K562 (cell line): ENCODE measurements around the gene LY6G6C. TPM values are rescaled to one million over a fixed set of nuclear protein-coding genes. Genes with fewer than 3 reads are reported as not detected.

Experiments used
- ATAC-seq: fragments of 200-7000 bp; cut with Tn5 transposase; 3 replicates; pipeline ENCODE4 v1.9.1; 2020; ENCODE audit warnings: moderate library complexity
- BruUV-seq: library from RNA; stranded (reverse); fragments of 400-500 nt; replicated peaks from 2 replicates; lab custom pipeline; 2021; lab: Mats Ljungman, UMichigan
- CTCF ChIA-PET: fragments of 300-600 bp; formaldehyde crosslinking; extraction: SDS; loops from one replicate; lab custom pipeline; 2021; ENCODE audit warnings: low intra/inter-chr PET ratio; lab: Yijun Ruan, JAX
- POLR2A ChIA-PET: fragments of 300-600, 350-650 bp; sonication (Branson Sonifier 250); formaldehyde crosslinking; extraction: SDS; loops from one replicate; lab custom pipeline; 2021; ENCODE audit warnings: antibody characterized with exemption, inconsistent platforms; lab: Yijun Ruan, JAX
- DNase-seq, 4 experiments: peaks; one replicate each; pipeline versions ENCODE4 v3.0.0 to v3.0.0-alpha.2; 2011 to 2018; ENCODE audit warnings: low spot score in 3 of 4, mixed read lengths in 3 of 4; ENCODE audit errors: extremely low read depth in 1 of 4
- FAIRE-seq: peaks from 2 replicates; lab custom pipeline; 2011; peaks lifted over from hg19 to GRCh38; lab: Jason Lieb, UNC
- H2AFZ ChIP-seq: 2 replicates; pipeline ENCODE4 v1.6.0; 2011; ENCODE audit warnings: low read depth, low read length, control low read depth, inconsistent platforms
- H3K27ac ChIP-seq: fragments of 200-600 bp; 3 replicates; pipeline ENCODE4 v1.8.0; 2011; ENCODE audit warnings: low read depth, mild to moderate bottlenecking, control low read depth, inconsistent platforms, low read length, moderate library complexity, mixed read lengths; ENCODE audit errors: extremely low read depth
- H3K27me3 ChIP-seq, 2 experiments: fragments of 300-600 bp in 1 of 2; 2 replicates in 1 of 2; 3 replicates in 1 of 2; pipeline versions ENCODE4 v1.6.0 to v1.8.0; 2011; ENCODE audit warnings: inconsistent platforms in 2 of 2, low read length in 2 of 2, mild to moderate bottlenecking in 1 of 2, mixed read lengths in 1 of 2, moderate library complexity in 1 of 2; ENCODE audit not compliant: control insufficient read depth in 2 of 2, insufficient read depth in 2 of 2
- H3K36me3 ChIP-seq: fragments of 300-600 bp; 3 replicates; pipeline ENCODE4 v1.8.0; 2011; ENCODE audit warnings: mild to moderate bottlenecking, low read length, inconsistent platforms; ENCODE audit not compliant: control insufficient read depth, insufficient read depth
- H3K4me1 ChIP-seq, 2 experiments: fragments of 200-600 bp in 1 of 2; replicated peaks in 1 of 2; 2 replicates in 1 of 2; 3 replicates in 1 of 2; pipeline versions ENCODE4 v1.5.1 to v1.8.0; 2011; ENCODE audit warnings: inconsistent platforms in 2 of 2, low read length in 2 of 2, mild to moderate bottlenecking in 1 of 2, mixed read lengths in 1 of 2, moderate library complexity in 1 of 2; ENCODE audit not compliant: control insufficient read depth in 2 of 2, insufficient read depth in 2 of 2
- H3K4me2 ChIP-seq: 2 replicates; pipeline ENCODE4 v1.6.1; 2011; ENCODE audit warnings: low read length, control low read depth, inconsistent platforms, mixed read lengths; ENCODE audit not compliant: insufficient read depth
- H3K4me3 ChIP-seq: fragments of 200-600 bp; sonication (generic), shearing (Covaris generic); 2 replicates; pipeline ENCODE4 v1.5.1; 2016; ENCODE audit warnings: control low read depth, inconsistent platforms
- H3K79me2 ChIP-seq: fragments of 200-600 bp; 3 replicates; pipeline ENCODE4 v1.8.0; 2011; ENCODE audit warnings: low read length, inconsistent platforms; ENCODE audit not compliant: control insufficient read depth, insufficient read depth
- H3K9ac ChIP-seq, 2 experiments: 2 replicates each; pipeline versions ENCODE4 v1.6.0 to v1.6.1; 2011; ENCODE audit warnings: low read depth in 2 of 2, low read length in 2 of 2, control low read depth in 1 of 2, inconsistent platforms in 1 of 2, mild to moderate bottlenecking in 1 of 2, mixed read lengths in 1 of 2; ENCODE audit not compliant: insufficient read depth in 1 of 2
- H3K9me1 ChIP-seq: one replicate; pipeline ENCODE4 v1.6.0; 2011; ENCODE audit warnings: inconsistent platforms, mild to moderate bottlenecking, low read length, moderate library complexity; ENCODE audit not compliant: control insufficient read depth, insufficient read depth
- H3K9me3 ChIP-seq: replicated peaks from 2 replicates; pipeline ENCODE4 v1.5.1; 2011; ENCODE audit warnings: low read depth, low read length, inconsistent platforms; ENCODE audit not compliant: control insufficient read depth, insufficient read depth
- H4K20me1 ChIP-seq: replicated peaks from 2 replicates; pipeline ENCODE4 v1.6.1; 2011; ENCODE audit warnings: low read length, inconsistent platforms, mixed read lengths; ENCODE audit not compliant: control insufficient read depth, insufficient read depth
- ATF6 ChIP-seq: sonication (generic); formaldehyde crosslinking; IDR thresholded peaks from 2 replicates; pipeline ENCODE4 v1.4.0; 2020; ENCODE audit warnings: mild to moderate bottlenecking, missing genetic modification reagents
- CAMTA2 ChIP-seq: fragments of 250-450 bp; sonication (Bioruptor Pico); conservative IDR thresholded peaks from 2 replicates; pipeline ENCODE4 v1.5.1; 2022
- ELK1 ChIP-seq: sonication (generic); formaldehyde crosslinking; IDR thresholded peaks from 2 replicates; pipeline ENCODE4 v1.8.1; 2022; ENCODE audit warnings: missing genetic modification reagents
- GMEB1 ChIP-seq: fragments of 250-450 bp; sonication (Bioruptor Pico); IDR thresholded peaks from 2 replicates; pipeline ENCODE4 v1.4.0; 2020; ENCODE audit warnings: mild to moderate bottlenecking
- OTX1 ChIP-seq: fragments of 450-650 bp; formaldehyde crosslinking; IDR thresholded peaks from 2 replicates; pipeline ENCODE4 v1.4.0; 2022; ENCODE audit warnings: mild to moderate bottlenecking
- PURB ChIP-seq: sonication (generic); formaldehyde crosslinking; IDR thresholded peaks from 2 replicates; pipeline ENCODE4 v1.9.0; 2021; ENCODE audit warnings: low read depth, mild to moderate bottlenecking, missing genetic modification reagents
- RAD21 ChIP-seq, 2 experiments: fragments of 250-450 bp in 1 of 2; fragments of 450-650 bp in 1 of 2; sonication (Bioruptor Pico) in 1 of 2; formaldehyde crosslinking in 1 of 2; IDR thresholded peaks in 1 of 2; conservative IDR thresholded peaks in 1 of 2; 2 replicates each; pipeline versions ENCODE4 v1.4.0 to v1.8.0; 2020 to 2022; ENCODE audit warnings: mild to moderate bottlenecking in 2 of 2, moderate library complexity in 1 of 2
- RUNX1 ChIP-seq: sonication (generic); IDR thresholded peaks from 2 replicates; pipeline ENCODE4 v1.6.1; 2016; ENCODE audit warnings: antibody characterized with exemption, low read depth
- SETDB1 ChIP-seq: IDR thresholded peaks from one replicate; pipeline ENCODE4 v1.6.1; 2012; ENCODE audit warnings: low read length, control low read depth, inconsistent platforms
- SIN3B ChIP-seq: fragments of 450-650 bp; IDR thresholded peaks from 2 replicates; pipeline ENCODE4 v1.6.1; 2017; ENCODE audit warnings: low read depth, mild to moderate bottlenecking, moderate library complexity
- SMARCE1 ChIP-seq: fragments of 450-650 bp; IDR thresholded peaks from 2 replicates; pipeline ENCODE4 v1.7.1; 2016; ENCODE audit warnings: mild to moderate bottlenecking
- THRB ChIP-seq: fragments of 450-650 bp; formaldehyde crosslinking; conservative IDR thresholded peaks from 2 replicates; pipeline ENCODE4 v1.4.0; 2022; ENCODE audit warnings: mild to moderate bottlenecking, missing genetic modification characterization
- U2AF2 ChIP-seq: fragments of 200-400 bp; formaldehyde crosslinking; optimal IDR thresholded peaks from 2 replicates; pipeline ENCODE3; 2017; ENCODE audit warnings: low read depth, mild to moderate bottlenecking, low read length
- ZNF280B ChIP-seq: fragments of 250-450 bp; sonication (Bioruptor Pico); IDR thresholded peaks from 2 replicates; pipeline ENCODE4 v1.5.1; 2021; ENCODE audit warnings: mild to moderate bottlenecking
- ZNF384 ChIP-seq: IDR thresholded peaks from 2 replicates; pipeline ENCODE4 v1.6.1; 2012; ENCODE audit warnings: low read depth, low read length, improper control_type of control experiment
- ZNF431 ChIP-seq: sonication (generic); formaldehyde crosslinking; IDR thresholded peaks from 2 replicates; pipeline ENCODE4 v1.8.0; 2022; ENCODE audit warnings: mild to moderate bottlenecking, missing genetic modification reagents
- WGBS: fragments of 100-300 bp; shearing (Covaris generic); methylation state at CpG from one replicate; pipeline ENCODE4 v1.1.6; 2016; ENCODE audit warnings: low coverage, mixed read lengths; ENCODE audit not compliant: insufficient coverage; ENCODE audit errors: missing lambda C conversion rate; 5-methylcytosine and 5-hydroxymethylcytosine counted together
- in situ Hi-C: fragments of 300-500 bp; cut with MboI; formaldehyde crosslinking; loops from 4 replicates; pipeline ENCODE4 v1.15.0; 2018; ENCODE audit warnings: inconsistent platforms, mixed read lengths
- intact Hi-C: fragments of 100-400 bp; cut with micrococcal nuclease; formaldehyde crosslinking; loops from 2 replicates; pipeline ENCODE4 v1.14.2; 2022
- polyA plus RNA-seq, 8 experiments: library from polyadenylated mRNA; depleted of rRNA in 4 of 8; stranded (reverse) in 5 of 8; unstranded in 3 of 8; fragments of >200 nt; fragmentation: Nextera tagmentation in 2 of 8; fragmentation: Illumina TruSeq in 1 of 8; extraction: Ambion mirVana in 2 of 8; extraction: Trizol in 1 of 8; gene quantifications; 2 replicates each; pipeline versions ENCODE4 v1.2.1 to v1.2.3, GENCODE V29; 2011 to 2014; ENCODE audit warnings: inconsistent platforms in 1 of 8, missing spikeins in 1 of 8
- total RNA-seq, 7 experiments: library from RNA; depleted of rRNA in 6 of 7; stranded (reverse); fragments of >200 nt in 6 of 7; fragmentation: Illumina TruSeq in 2 of 7; extraction: Trizol in 2 of 7; gene quantifications; 2 replicates each; pipeline versions ENCODE4 v1.2.1 to v1.2.3, GENCODE V29; 2011 to 2021; ENCODE audit warnings: low replicate concordance in 1 of 7

Gene LY6G6C
- total and polyA plus RNA-seq, 9 of the 15 experiments (the other 6 are each of a cell fraction or from before 2014, with no cell fraction given): 0.06 to 0.20 TPM; not detected in 7

GRCh38 chr6:31741815-31742214, 20.3 kb upstream of the LY6G6C start:
- WGBS: 67% methylated on average over 2 of the region's 2 CpGs
- ChIA-PET POLR2A (interaction anchor here (0.6 to 13.1 kb wide), 10 partner anchors 8 to 121 kb away, joined by 3 to 236 read pairs (median 46); partner anchors contain the start of genes BAG6, DDAH2, HSPA1B and LY6G6C), CTCF (no interaction called here)
- Histone ChIP-seq H3K4me1 (peaks cover 53 to 56% of the 10 kb centered on the region in 2 experiments), H3K27me3 (no peaks in the 10 kb centered on the region), H4K20me1 (no peaks in the 10 kb centered on the region), H3K9me1 (no peaks in the 10 kb centered on the region), H2AFZ (no peak overlapping the region), H3K4me3 (no peak overlapping the region), H3K36me3 (peaks cover 50% of the 10 kb centered on the region), H3K9ac (no peak overlapping the region; a peak in 1 of 4 replicates), H3K9me3 (no peaks in the 10 kb centered on the region), H3K79me2 (peaks cover 49% of the 10 kb centered on the region), H3K27ac (peak overlapping the region; percentile 2; the same call in 1 of the 3 replicates), H3K4me2 (no peak overlapping the region)
- intact Hi-C loops: no loop called here
- in situ Hi-C loops: no loop called here
- DNase-seq (no peak), FAIRE-seq (no peak), ATAC-seq (no peak)
- BruUV-seq: no TSS peak
- TF ChIP-seq U2AF2: no peak
- no peak for TF ChIP-seq RUNX1
- no peak for TF ChIP-seq RAD21 (CRISPR knock-in tag; conservative IDR thresholded peaks at IDR 0.05 in 1 of 2, IDR thresholded peaks at IDR 0.05 in 1 of 2)
- 0 out of 2 replicates have a peak, but pooled peaks have one; percentile 51 for TF ChIP-seq OTX1 (CRISPR knock-in tag)
- no peak for TF ChIP-seq ATF6 (CRISPR knock-in tag)
- no peak for TF ChIP-seq GMEB1 (CRISPR knock-in tag)
- TF ChIP-seq PURB: no peak
- TF ChIP-seq SETDB1: no peak
- 0 out of 2 replicates have a peak, but pooled peaks have one; percentile 54 for TF ChIP-seq THRB (CRISPR knock-in tag)
- no peak for TF ChIP-seq ELK1
- no peak for TF ChIP-seq ZNF384
- TF ChIP-seq ZNF280B (CRISPR knock-in tag): no peak
- no peak for TF ChIP-seq SIN3B
- no peak for TF ChIP-seq ZNF431 (CRISPR knock-in tag)
- TF ChIP-seq SMARCE1: no peak
- TF ChIP-seq CAMTA2 (CRISPR knock-in tag): no peak
